Panc1 (cell line): ENCODE data around the gene RAD50. TPM values are rescaled to one million over a fixed set of nuclear protein-coding genes. Genes with fewer than 3 reads are reported as not detected.

Source experiments
- ATAC-seq: fragments of 200-7000 bp; cut with Tn5 transposase; 2 replicates; pipeline ENCODE4 v1.9.1; 2020; ENCODE audit warnings: mild to moderate bottlenecking, moderate library complexity
- BruUV-seq: library from RNA; stranded (reverse); fragments of 400-500 nt; replicated peaks from 2 replicates; lab custom pipeline; 2021; lab: Mats Ljungman, UMichigan
- CTCF ChIA-PET: fragments of 300-600 bp; sonication (Branson Sonifier 250); formaldehyde crosslinking; loops from one replicate; lab custom pipeline; 2022; ENCODE audit warnings: antibody characterized with exemption; lab: Charles Lee
- POLR2A ChIA-PET: fragments of 300-600 bp; sonication (Branson Sonifier 250); formaldehyde crosslinking; loops from one replicate; lab custom pipeline; 2022; ENCODE audit warnings: antibody characterized with exemption; lab: Charles Lee
- DNase-seq: peaks from one replicate; pipeline ENCODE4 v3.0.0-alpha.2; 2010; ENCODE audit warnings: low read depth, low spot score
- H3K27ac ChIP-seq: 2 replicates; pipeline ENCODE4 v1.5.1; 2011; ENCODE audit warnings: mild to moderate bottlenecking, low read length, inconsistent platforms
- H3K27me3 ChIP-seq: fragments of 200-500 bp; sonication (Bioruptor generic); 2 replicates; pipeline ENCODE4 v1.6.0; 2014; ENCODE audit warnings: low read length, inconsistent platforms; ENCODE audit not compliant: control insufficient read depth, insufficient read depth
- H3K36me3 ChIP-seq: fragments of 200-500 bp; sonication (Bioruptor generic); 2 replicates; pipeline ENCODE4 v1.5.1; 2014; ENCODE audit warnings: inconsistent platforms, mild to moderate bottlenecking, low read length, moderate library complexity; ENCODE audit not compliant: control insufficient read depth, insufficient read depth
- H3K4me1 ChIP-seq: 2 replicates; pipeline ENCODE4 v1.5.1; 2011; ENCODE audit warnings: inconsistent platforms, mild to moderate bottlenecking, low read length, moderate library complexity; ENCODE audit not compliant: control insufficient read depth, insufficient read depth
- H3K4me3 ChIP-seq, 2 experiments: 2 replicates each; pipeline ENCODE4 v1.5.1; 2011 to 2012; ENCODE audit warnings: low read depth in 2 of 2, low read length in 2 of 2, mild to moderate bottlenecking in 2 of 2, inconsistent platforms in 1 of 2, moderate library complexity in 1 of 2
- H3K9me3 ChIP-seq: fragments of 200-500 bp; sonication (Bioruptor generic); 2 replicates; pipeline ENCODE4 v1.5.1; 2014; ENCODE audit warnings: low read depth, mild to moderate bottlenecking, inconsistent platforms, low read length, moderate library complexity; ENCODE audit not compliant: control insufficient read depth, insufficient read depth
- CTCF ChIP-seq: fragments of 450-650 bp; IDR thresholded peaks from 2 replicates; pipeline ENCODE4 v1.5.1; 2017; ENCODE audit warnings: mild to moderate bottlenecking
- POLR2AphosphoS5 ChIP-seq: IDR thresholded peaks from 2 replicates; pipeline ENCODE4 v1.6.1; 2012; ENCODE audit warnings: mild to moderate bottlenecking, low read depth, low read length, moderate library complexity
- REST ChIP-seq, 2 experiments: IDR thresholded peaks; 2 replicates each; pipeline ENCODE4 v1.6.1; 2011 to 2012; ENCODE audit warnings: low read depth in 2 of 2, control low read depth in 1 of 2, low read length in 1 of 2, mild to moderate bottlenecking in 1 of 2, moderate library complexity in 1 of 2; ENCODE audit not compliant: insufficient read depth in 1 of 2
- SIN3A ChIP-seq: IDR thresholded peaks from 2 replicates; pipeline ENCODE4 v1.6.1; 2012; ENCODE audit warnings: low read depth, mild to moderate bottlenecking, low read length, moderate library complexity, borderline replicate concordance; ENCODE audit not compliant: insufficient read depth
- TCF7L2 ChIP-seq: IDR thresholded peaks from 2 replicates; pipeline ENCODE4 v1.6.1; 2011; ENCODE audit warnings: mild to moderate bottlenecking, low read depth, low read length, inconsistent platforms
- in situ Hi-C: cut with HindIII; loops from 2 replicates; pipeline ENCODE4 v1.10.0; 2016; ENCODE audit warnings: low sequenced_read_pairs, low pct_unique_long_range_greater_than_20kb
- intact Hi-C: fragments of 100-400 bp; cut with micrococcal nuclease; formaldehyde crosslinking; loops from one replicate; pipeline ENCODE4 v1.10.0; 2022; ENCODE audit not compliant: unreplicated experiment
- total RNA-seq: library from RNA; stranded (reverse); gene quantifications from one replicate; pipeline ENCODE4 v1.2.1, GENCODE V29; 2021; ENCODE audit not compliant: unreplicated experiment

Gene RAD50
- total RNA-seq, 1 experiment from 2014 or later = 77.6 TPM

DNA sequence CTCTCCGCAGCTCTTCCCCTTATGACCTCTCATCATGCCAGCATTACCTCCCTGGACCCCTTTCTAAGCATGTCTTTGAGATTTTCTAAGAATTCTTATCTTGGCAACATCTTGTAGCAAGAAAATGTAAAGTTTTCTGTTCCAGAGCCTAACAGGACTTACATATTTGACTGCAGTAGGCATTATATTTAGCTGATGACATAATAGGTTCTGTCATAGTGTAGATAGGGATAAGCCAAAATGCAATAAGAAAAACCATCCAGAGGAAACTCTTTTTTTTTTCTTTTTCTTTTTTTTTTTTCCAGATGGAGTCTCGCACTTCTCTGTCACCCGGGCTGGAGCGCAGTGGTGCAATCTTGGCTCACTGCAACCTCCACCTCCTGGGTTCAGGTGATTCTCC lies 80.5 kb downstream of the RAD50 start:
- H3K36me3 ChIP-seq = peaks cover 26% of the 10 kb centered on the region
- BruUV-seq = no TSS peak

GRCh38 chr5:132639706-132640130 lies 82.9 kb downstream of the RAD50 start:
- no peak for TF ChIP-seq SIN3A
- TF ChIP-seq CTCF = no peak
- no peak for TF ChIP-seq REST (IDR thresholded peaks at IDR 0.05; ENCODE audit: insufficient read depth in 1 of 2, low read depth in 2 of 2, low read length in 1 of 2)
- TF ChIP-seq POLR2AphosphoS5 = no peak
- no peak for TF ChIP-seq TCF7L2
- no TSS peak for BruUV-seq
- Histone ChIP-seq H3K36me3 (peaks cover 30% of the 10 kb centered on the region), H3K4me3 (no peak overlapping the region), H3K27ac (no peak overlapping the region), H3K27me3 (no peaks in the 10 kb centered on the region), H3K9me3 (no peaks in the 10 kb centered on the region), H3K4me1 (no peaks in the 10 kb centered on the region)
- intact Hi-C loops = no loop called here
- CTCF ChIA-PET = no interaction called here
- POLR2A ChIA-PET = interaction anchor here (0.5 kb wide), 1 partner anchor 552 kb away, joined by 8 read pairs; no protein-coding TSS in a partner anchor
- no peak for ATAC-seq
- DNase-seq = no peak
- in situ Hi-C loops = no loop called here

More for the DNA sequence above, 80.5 kb downstream of the RAD50 start:
- TF ChIP-seq CTCF (no peak), REST (IDR thresholded peaks at IDR 0.05; ENCODE audit: insufficient read depth in 1 of 2, low read depth in 2 of 2, low read length in 1 of 2) (no peak), POLR2AphosphoS5 (no peak), TCF7L2 (no peak), SIN3A (no peak)
- no peak for ATAC-seq
- ChIA-PET POLR2A (no interaction called here), CTCF (no interaction called here)
- Histone ChIP-seq H3K4me1 (no peaks in the 10 kb centered on the region), H3K4me3 (no peak overlapping the region), H3K27me3 (no peaks in the 10 kb centered on the region), H3K27ac (no peak overlapping the region), H3K9me3 (no peaks in the 10 kb centered on the region)
- in situ Hi-C loops (no loop called here), intact Hi-C loops (no loop called here)
- no peak for DNase-seq
